Activated naive CD8-positive, alpha-beta T cell (primary cell): ENCODE data around the gene MYO10.
"Not testable (repeated sequence)": the region's sequence is repeated elsewhere in the genome, so short reads cannot be mapped to it uniquely, and the experiment has no call there.

ENCODE experiments used
- H3K27ac Mint-ChIP-seq: one replicate; pipeline ENCODE4 v1.8.0; 2021; ENCODE audit warnings: mixed read lengths
- H3K27me3 Mint-ChIP-seq: one replicate; pipeline ENCODE4 v1.8.0; 2021; ENCODE audit warnings: mixed read lengths
- H3K36me3 Mint-ChIP-seq: one replicate; pipeline ENCODE4 v1.8.0; 2021; ENCODE audit warnings: mixed read lengths
- H3K4me1 Mint-ChIP-seq: one replicate; pipeline ENCODE4 v1.8.0; 2021; ENCODE audit warnings: low read depth, mixed read lengths
- H3K4me3 Mint-ChIP-seq: one replicate; pipeline ENCODE4 v1.8.0; 2021; ENCODE audit warnings: mild to moderate bottlenecking, mixed read lengths
- H3K9me3 Mint-ChIP-seq: one replicate; pipeline ENCODE4 v1.8.0; 2021; ENCODE audit warnings: low read depth, mixed read lengths

Gene MYO10

DNA sequence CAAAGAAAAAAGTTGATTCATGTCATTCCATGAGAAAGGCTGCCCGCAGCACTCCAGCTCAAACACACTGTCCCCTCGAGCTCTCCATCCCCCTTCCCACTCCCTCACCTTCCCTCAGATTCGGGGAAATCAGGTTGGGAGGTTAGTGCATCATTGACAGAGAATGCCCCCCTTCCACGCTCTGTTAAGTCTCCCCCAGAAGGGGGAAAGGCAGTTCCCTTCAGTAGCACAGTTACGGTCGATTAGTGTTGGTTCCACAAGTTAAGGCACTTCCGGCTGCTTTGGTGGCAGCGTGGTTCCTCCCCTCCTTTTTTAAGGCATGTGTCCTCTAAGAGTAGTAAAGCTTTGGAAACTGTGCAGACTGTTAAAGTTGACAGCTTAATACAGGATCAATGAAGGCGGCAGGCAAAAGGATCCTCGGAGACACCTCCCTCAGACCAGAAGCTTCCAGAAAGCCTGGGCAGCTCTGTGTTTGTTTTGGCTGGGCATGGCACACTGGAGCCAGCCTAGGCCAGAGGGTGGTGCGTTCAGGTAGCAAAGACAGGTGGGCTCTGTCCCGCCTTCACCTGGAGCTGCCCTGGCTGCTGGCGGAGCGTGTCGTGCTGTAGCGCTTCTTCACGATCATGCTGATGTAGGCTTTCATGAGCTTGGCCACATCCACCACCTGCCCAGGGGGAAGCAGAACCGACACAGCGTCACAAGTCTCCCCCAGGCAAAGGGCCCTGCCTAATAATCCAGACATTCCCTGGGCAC lies 269.8 kb downstream of the MYO10 start:
- H3K4me1 Mint-ChIP-seq = peaks cover 40% of the 10 kb centered on the region
- no peaks in the 10 kb centered on the region for H3K9me3 Mint-ChIP-seq
- no peaks in the 10 kb centered on the region for H3K27me3 Mint-ChIP-seq
- H3K36me3 Mint-ChIP-seq = no peaks in the 10 kb centered on the region
- H3K4me3 Mint-ChIP-seq = no peak overlapping the region
- H3K27ac Mint-ChIP-seq = no peak overlapping the region

DNA sequence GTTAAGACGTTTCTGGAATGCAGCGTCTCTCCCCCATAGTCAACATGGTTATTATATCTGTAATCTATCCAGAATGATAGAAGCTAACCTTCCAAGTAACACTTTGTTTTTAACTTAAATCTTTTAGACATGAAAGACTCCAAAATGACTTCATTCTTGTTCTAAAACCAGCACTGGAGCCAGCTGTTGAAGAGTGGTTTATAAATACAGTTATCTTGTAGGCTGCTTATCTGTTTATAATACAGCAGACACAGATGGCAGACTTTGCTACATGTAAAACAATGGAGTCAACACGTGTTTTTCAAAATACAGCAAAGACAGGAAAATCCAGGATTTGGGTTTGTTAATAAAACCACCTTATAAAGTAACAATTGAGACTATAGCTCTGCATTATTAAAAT lies 270.5 kb downstream of the MYO10 start:
- Mint-ChIP-seq H3K4me3 (no peak overlapping the region), H3K27me3 (no peaks in the 10 kb centered on the region), H3K9me3 (no peaks in the 10 kb centered on the region), H3K36me3 (no peaks in the 10 kb centered on the region), H3K27ac (no peak overlapping the region), H3K4me1 (peaks cover 41% of the 10 kb centered on the region)

DNA sequence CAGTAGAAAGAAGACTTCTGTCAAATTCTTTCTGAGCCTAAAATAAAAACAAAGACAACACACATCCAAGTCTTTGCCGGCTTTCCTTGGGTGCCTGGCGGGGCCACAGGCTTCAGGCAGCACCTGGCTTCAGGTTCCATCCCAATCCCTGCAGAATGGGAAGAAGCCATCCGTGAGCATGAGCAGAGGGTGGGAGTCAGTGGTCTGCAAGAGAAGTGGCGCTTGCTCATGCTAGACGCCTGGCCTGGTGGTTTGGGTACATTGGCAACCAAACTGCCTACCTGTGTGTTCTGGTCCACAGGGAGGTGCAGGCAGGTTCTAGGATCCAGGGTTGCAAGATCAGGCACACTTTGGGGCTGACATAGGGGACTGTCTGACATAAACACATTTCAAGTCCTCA lies 271.7 kb downstream of the MYO10 start:
- Mint-ChIP-seq H3K27ac (peak overlapping the region; percentile 16), H3K36me3 (no peaks in the 10 kb centered on the region), H3K9me3 (no peaks in the 10 kb centered on the region), H3K4me1 (peaks cover 41% of the 10 kb centered on the region), H3K4me3 (no peak overlapping the region), H3K27me3 (no peaks in the 10 kb centered on the region)

DNA sequence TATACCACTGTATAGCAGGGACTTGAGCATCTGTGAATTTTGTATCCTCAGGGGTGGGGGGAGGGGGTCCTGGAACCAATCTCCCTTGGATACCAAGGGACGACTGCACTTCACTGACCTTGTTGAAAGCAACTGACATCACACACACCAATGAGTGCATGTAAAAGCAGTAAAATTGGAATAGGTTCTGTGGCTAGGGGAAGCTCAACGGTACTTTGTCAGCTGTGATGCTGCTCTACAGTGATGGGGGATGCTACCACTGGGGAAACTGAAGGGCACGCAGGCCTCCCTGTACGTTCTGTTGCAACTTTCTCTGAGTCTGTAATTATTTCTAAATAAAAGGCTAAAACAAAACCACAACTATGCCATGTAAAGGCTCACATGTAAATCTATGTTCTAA lies 272.2 kb downstream of the MYO10 start:
- no peaks in the 10 kb centered on the region for H3K9me3 Mint-ChIP-seq
- no peaks in the 10 kb centered on the region for H3K36me3 Mint-ChIP-seq
- no peak overlapping the region for H3K27ac Mint-ChIP-seq
- H3K4me1 Mint-ChIP-seq = peaks cover 41% of the 10 kb centered on the region
- no peaks in the 10 kb centered on the region for H3K27me3 Mint-ChIP-seq
- H3K4me3 Mint-ChIP-seq = no peak overlapping the region

DNA sequence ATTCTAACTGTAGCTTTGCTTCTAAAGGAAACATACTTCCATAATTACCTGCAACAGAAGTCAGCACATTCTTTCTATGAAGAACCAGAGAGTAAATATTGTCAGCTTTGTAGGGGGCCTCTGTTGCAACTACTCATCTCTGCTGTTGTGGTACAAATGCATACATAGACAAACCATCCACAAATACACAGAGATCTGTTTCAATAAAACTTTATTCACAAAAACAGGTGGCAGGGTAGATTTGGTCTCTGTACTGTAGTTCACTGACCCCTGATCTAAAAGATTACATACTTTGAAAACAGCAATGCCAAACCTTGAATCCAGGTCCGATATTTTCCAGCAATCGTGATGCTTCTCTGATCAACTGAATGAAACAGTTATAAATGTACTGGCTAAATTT lies 274.4 kb downstream of the MYO10 start:
- Mint-ChIP-seq H3K27me3 (no peaks in the 10 kb centered on the region), H3K4me3 (no peak overlapping the region), H3K9me3 (no peaks in the 10 kb centered on the region), H3K36me3 (peaks cover 3% of the 10 kb centered on the region), H3K4me1 (peaks cover 35% of the 10 kb centered on the region), H3K27ac (no peak overlapping the region)

DNA sequence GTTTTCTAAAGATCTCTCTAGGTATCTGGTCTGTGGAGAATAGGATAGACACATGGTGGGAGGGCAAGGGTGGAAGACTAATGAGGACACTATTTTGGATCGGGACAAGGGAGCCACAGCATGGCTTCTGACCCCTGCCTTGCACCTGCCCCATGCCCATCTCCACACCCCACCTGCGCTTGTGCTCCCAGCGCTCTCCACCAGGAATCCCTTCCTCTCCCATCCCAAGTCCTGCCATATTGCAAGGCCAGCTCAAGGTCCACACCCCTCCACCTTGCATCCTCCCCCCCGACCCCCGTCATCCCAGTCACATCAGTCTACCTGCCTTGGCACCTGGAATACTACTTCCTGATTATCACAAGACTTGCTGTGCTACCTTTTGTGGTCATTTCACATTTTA lies 275.1 kb downstream of the MYO10 start:
- Mint-ChIP-seq H3K27me3 (no peaks in the 10 kb centered on the region), H3K9me3 (no peaks in the 10 kb centered on the region), H3K36me3 (peaks cover 3% of the 10 kb centered on the region), H3K4me3 (no peak overlapping the region), H3K4me1 (peaks cover 32% of the 10 kb centered on the region), H3K27ac (no peak overlapping the region)

DNA sequence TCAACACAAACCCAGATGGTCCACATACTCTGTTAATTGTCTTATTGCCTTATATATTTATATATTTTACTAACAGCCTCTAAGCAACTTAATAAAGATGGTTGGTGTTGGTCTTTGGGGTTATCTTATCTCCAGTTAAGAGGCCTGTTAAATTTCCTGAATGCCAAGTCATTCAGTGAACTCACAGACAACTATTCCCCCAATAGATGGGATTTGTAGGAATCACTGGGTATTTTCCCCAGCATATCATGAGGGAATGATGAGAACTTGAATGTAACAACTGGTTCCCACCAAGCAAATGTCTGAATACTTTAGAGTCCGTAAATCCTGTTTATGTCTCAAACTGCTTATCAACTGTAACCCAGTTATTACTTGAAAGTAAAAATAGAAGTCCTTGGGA lies 276.6 kb downstream of the MYO10 start:
- Mint-ChIP-seq H3K4me3 (no peak overlapping the region), H3K9me3 (no peaks in the 10 kb centered on the region), H3K27ac (no peak overlapping the region), H3K4me1 (peaks cover 28% of the 10 kb centered on the region), H3K27me3 (no peaks in the 10 kb centered on the region), H3K36me3 (peaks cover 6% of the 10 kb centered on the region)

DNA sequence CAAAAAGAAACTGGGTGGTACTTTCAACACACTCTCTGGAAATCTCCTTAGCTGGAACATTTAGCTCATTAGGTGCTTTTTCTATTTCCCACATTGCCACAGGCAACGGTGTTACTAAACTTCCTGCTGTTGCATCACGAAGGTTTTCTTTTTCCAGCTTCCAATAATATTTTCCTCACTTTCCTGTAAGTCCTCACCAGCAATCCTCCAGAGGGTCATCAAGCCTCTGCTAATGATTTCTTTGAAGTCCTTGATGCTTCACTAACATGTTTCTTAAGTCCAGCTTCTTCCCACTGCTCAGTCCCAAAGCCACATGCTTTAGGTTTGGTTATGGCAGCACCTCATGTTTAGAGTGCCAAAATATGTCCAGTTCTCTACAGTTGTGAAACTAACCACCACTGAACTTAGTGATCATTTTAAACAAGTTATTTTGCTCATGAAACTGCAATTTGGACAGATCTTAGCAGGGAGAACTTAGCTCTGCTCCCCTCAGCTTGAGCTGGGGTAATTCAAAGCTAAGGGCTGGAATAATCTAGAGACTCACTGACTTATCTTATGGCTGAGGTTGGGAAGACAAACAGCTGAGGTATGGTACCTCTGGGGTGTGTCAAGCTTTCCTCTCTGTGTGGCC lies 279.4 kb downstream of the MYO10 start:
- Mint-ChIP-seq H3K36me3 (peaks cover 6% of the 10 kb centered on the region), H3K27me3 (no peaks in the 10 kb centered on the region), H3K4me3 (no peak overlapping the region), H3K9me3 (no peaks in the 10 kb centered on the region), H3K4me1 (peaks cover 13% of the 10 kb centered on the region), H3K27ac (no peak overlapping the region)

DNA sequence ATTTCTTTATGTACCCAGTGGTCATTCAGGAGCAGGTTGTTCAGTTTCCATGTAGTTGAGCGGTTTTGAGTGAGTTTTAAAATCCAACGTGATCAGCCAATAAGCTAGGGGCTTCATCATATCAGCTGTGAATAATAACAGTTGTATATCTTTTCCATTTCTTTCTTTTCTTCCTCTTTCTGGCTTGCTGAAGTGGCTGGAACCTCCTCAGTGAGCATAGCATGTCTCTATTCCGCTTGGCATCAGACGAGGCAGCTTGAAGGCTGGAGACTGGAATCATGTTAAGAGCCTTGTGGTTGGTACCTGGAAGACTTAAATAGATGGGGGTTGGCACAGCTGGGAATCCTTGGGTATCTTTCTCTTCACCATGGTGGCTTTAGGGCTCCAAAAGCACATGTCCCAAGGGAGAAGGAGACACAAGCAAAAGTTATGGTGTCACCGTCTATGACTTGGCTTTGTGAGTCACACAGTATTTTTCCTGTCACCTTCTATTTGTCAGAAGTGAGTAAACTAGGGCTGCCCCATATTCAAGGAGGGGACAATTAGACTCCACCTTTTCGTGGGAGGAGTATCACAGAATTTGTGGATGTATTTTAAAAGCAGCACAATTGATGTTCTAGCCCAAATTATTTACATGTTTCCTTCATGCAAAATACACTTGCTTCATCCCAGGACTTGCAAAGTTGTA lies 281.3 kb downstream of the MYO10 start:
- Mint-ChIP-seq H3K36me3 (peaks cover 6% of the 10 kb centered on the region), H3K27me3 (no peaks in the 10 kb centered on the region), H3K27ac (peak overlapping the region; percentile 79), H3K9me3 (no peaks in the 10 kb centered on the region), H3K4me1 (peaks cover 10% of the 10 kb centered on the region), H3K4me3 (no peak overlapping the region)

DNA sequence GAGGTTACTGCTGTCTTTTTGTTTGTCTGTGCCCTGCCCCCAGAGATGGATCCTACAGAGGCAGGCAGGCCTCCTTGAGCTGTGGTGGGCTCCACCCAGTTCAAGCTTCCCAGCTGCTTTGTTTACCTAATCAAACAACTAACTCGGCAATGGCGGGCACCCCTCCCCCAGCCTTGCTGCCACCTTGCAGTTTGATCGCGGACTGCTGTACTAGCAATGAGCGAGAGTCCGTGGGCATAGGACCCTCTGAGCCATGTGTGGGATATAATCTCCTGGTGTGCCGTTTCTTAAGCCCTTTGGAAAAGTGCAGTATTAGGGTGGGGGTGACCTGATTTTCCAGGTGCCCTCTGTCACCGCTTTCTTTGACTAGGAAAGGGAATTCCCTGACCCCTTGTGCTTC lies 287.3 kb downstream of the MYO10 start:
- not testable (repeated sequence) for H3K4me3 Mint-ChIP-seq, H3K27me3 Mint-ChIP-seq, H3K27ac Mint-ChIP-seq, H3K36me3 Mint-ChIP-seq
- H3K9me3 Mint-ChIP-seq = peaks cover 12% of the 10 kb centered on the region
- H3K4me1 Mint-ChIP-seq = peaks cover 10% of the 10 kb centered on the region

DNA sequence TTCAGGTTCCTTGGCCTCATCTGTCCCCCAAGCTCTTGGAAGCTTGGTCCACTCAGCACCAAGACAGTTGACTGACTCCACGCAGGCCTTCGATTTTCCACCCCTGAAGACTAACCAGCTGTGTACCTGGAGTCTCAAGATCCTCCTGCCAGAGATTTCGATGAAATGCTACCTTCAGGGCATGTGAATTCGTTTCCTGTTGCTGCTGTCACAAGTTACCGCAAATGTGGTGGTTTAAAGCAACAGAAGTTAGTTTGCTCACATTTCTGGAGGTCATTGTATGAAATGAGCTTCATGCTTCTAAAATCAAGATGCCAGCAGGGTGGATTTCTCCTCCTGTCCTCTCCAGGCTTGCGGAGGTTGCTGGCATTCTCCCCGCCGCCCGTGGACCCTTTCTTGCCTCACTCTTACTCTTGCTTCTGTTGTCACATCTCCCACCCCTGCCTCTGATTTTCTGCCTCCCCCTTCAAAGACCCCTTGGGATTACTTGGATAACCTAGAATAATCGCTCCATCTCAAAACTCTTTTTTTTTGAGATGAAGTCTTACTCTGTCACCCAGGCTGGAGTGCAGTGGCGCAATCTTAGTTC lies 291.7 kb downstream of the MYO10 start:
- Mint-ChIP-seq H3K36me3 (peaks cover 8% of the 10 kb centered on the region), H3K9me3 (peaks cover 12% of the 10 kb centered on the region), H3K27ac (peak overlapping the region; percentile 82), H3K4me1 (peaks cover 17% of the 10 kb centered on the region), H3K4me3 (peak overlapping the region; percentile 78), H3K27me3 (no peaks in the 10 kb centered on the region)

DNA sequence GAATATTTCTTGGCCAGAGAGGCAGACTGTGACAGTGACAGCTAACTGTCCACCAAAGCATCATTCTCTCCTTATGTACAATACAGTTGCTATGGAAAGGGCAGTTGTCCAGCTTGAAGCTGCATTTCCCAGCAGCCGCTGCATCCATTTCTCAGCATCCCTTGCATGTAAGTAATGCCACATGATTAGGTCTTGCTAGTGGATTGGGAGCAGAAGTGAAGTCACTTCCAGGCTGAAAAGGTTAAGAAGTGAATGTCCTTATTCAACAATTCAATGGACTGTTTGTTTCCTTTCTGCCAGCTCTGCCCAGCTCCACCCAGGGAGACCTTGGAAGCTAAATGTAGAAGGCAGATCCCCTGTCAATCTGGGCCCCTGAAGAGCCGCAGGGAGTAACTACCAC lies 293.2 kb downstream of the MYO10 start:
- Mint-ChIP-seq H3K27ac (no peak overlapping the region), H3K9me3 (peaks cover 12% of the 10 kb centered on the region), H3K27me3 (no peaks in the 10 kb centered on the region), H3K4me3 (no peak overlapping the region), H3K36me3 (peaks cover 10% of the 10 kb centered on the region), H3K4me1 (peaks cover 17% of the 10 kb centered on the region)

DNA sequence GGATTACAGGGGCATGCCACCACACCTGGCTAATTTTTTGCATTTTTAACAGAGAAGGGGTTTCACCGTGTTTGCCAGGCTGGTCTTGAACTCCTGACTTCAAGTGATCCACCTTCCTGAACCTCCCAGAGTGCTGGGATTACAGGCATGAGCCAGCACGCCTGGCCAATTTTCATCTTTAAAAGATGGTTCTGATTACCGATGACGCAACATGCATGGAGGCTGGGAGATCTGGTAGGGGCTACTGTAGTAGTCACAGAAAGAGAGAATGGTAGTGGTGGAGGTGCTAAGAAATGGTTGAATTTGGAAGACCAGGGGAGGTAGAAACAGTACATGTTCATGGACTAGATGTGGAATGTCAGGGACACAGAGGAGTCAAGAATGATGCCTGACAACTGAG lies 296.9 kb downstream of the MYO10 start:
- H3K27ac Mint-ChIP-seq = no peak overlapping the region
- H3K9me3 Mint-ChIP-seq = no peaks in the 10 kb centered on the region
- no peak overlapping the region for H3K4me3 Mint-ChIP-seq
- peaks cover 8% of the 10 kb centered on the region for H3K36me3 Mint-ChIP-seq
- no peaks in the 10 kb centered on the region for H3K27me3 Mint-ChIP-seq
- H3K4me1 Mint-ChIP-seq = peaks cover 13% of the 10 kb centered on the region

DNA sequence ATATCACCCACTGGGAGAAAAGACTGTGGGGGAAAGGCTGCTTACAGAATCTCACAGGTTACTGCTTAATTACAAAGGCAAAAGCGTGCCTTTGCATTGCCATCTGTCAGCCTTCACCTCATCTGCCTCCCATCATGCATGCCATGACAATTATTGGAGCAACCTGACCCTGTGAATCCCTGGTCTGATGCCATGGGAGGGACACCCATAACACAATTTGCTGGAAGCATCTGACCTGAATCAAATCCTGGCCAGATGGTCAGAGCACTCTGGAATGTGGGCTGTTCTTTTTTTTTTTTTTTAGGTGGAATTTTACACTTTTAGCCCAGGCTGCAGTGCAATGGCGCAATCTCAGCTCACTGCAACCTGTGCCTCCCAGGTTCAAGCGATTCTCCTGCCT lies 307.7 kb downstream of the MYO10 start:
- Mint-ChIP-seq H3K36me3 (no peaks in the 10 kb centered on the region), H3K27ac (no peak overlapping the region), H3K9me3 (no peaks in the 10 kb centered on the region), H3K27me3 (no peaks in the 10 kb centered on the region), H3K4me1 (peaks cover 67% of the 10 kb centered on the region), H3K4me3 (no peak overlapping the region)

DNA sequence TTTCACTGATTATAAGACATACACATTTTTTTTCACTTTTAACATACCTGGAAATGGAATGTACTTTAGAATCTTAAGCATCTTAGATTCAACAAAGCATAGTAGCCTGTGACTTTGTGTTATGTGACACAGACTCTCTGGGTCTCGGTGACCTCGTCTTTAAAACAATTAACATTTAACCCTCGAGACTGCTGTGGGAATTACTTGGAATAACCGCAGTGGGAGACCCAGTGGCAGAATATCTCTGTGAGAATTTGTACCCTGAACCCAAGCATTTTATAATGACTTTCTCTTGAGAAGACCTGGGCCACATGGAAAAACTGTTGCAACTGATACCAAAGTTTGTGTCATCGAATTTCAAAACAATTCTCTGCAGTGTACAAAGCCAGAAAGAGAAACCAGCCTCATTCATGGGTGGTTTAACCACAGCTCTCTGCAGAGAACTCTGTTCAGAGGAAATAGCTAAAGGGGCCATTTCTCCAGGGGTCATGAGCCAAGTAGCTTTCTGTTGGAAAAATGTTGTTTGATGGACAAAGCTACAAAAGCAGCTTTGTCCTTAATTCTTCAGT lies 309.3 kb downstream of the MYO10 start:
- Mint-ChIP-seq H3K9me3 (no peaks in the 10 kb centered on the region), H3K27ac (peak overlapping the region; percentile 88), H3K36me3 (no peaks in the 10 kb centered on the region), H3K27me3 (no peaks in the 10 kb centered on the region), H3K4me3 (peak overlapping the region; percentile 59), H3K4me1 (peaks cover 69% of the 10 kb centered on the region)
